HG02623 (cell line): Measurements from ENCODE around the gene UQCC5.

ENCODE experiments used
- ATAC-seq: cut with Tn5 transposase; IDR thresholded peaks from one replicate; pipeline ENCODE4 v1.9.1; 2021; ENCODE audit warnings: moderate library complexity; ENCODE audit not compliant: unreplicated experiment

The UQCC5 gene

GRCh38 chr3:52532838-52533622 lies 3.4 kb upstream of the UQCC5 start:
- no peak for ATAC-seq

- peak; percentile 35 for ATAC-seq
These were observed 2.7 kb upstream of the UQCC5 start, which contains the start of gene NT5DC2 for GRCh38 chr3:52533623-52534280. Gene NT5DC2 (minus strand): TSS chr3:52533857. CDS start chr3:52533737, 120 bp downstream.

- no peak for ATAC-seq
These were observed 1.9 kb upstream of the UQCC5 start for GRCh38 chr3:52534281-52535183.

GRCh38 chr3:52535411-52536111 lies 844 bp upstream of the UQCC5 start:
- no peak for ATAC-seq

GRCh38 chr3:52536112-52536368 lies 365 bp upstream of the UQCC5 start:
- ATAC-seq, result no peak

GRCh38 chr3:52537165-52537620 lies 788 bp downstream of the UQCC5 start:
- no peak for ATAC-seq

- ATAC-seq, result no peak
These were observed 1.5 kb downstream of the UQCC5 start for GRCh38 chr3:52537726-52538421.

- ATAC-seq, result no peak
These were observed 2.7 kb downstream of the UQCC5 start for GRCh38 chr3:52539010-52539653.

- ATAC-seq, result no peak
These were observed 4.6 kb downstream of the UQCC5 start for GRCh38 chr3:52541050-52541449.

GRCh38 chr3:52544937-52545336 lies 8.5 kb downstream of the UQCC5 start:
- no peak for ATAC-seq

- ATAC-seq, result no peak
These were observed 9.9 kb downstream of the UQCC5 start for GRCh38 chr3:52546111-52546901.

GRCh38 chr3:52547143-52547542 lies 10.7 kb downstream of the UQCC5 start:
- ATAC-seq, result no peak

- ATAC-seq, result no peak
These were observed 14.7 kb downstream of the UQCC5 start for GRCh38 chr3:52551118-52551517.

GRCh38 chr3:52552089-52552488 lies 15.7 kb downstream of the UQCC5 start:
- ATAC-seq, result no peak

GRCh38 chr3:52554026-52554755 lies 17.8 kb downstream of the UQCC5 start:
- no peak for ATAC-seq

GRCh38 chr3:52555056-52555455 lies 18.7 kb downstream of the UQCC5 start:
- ATAC-seq, result no peak

- no peak for ATAC-seq
These were observed 20.9 kb downstream of the UQCC5 start for GRCh38 chr3:52557011-52557960.
